ENCODE results near the gene SNHG17. TPM values are rescaled to one million over a fixed set of nuclear protein-coding genes. Genes with fewer than 3 reads are reported as not detected.
A peak's percentile ranks its signal among the peaks of the same experiment; 100 is the strongest.
"Not testable (repeated sequence)": the region's sequence is repeated elsewhere in the genome, so short reads cannot be mapped to it uniquely, and the experiment has no call there.

SNHG17 gene
- total RNA-seq, 4 donors from 2014 or later: 16.4 to 60.9 (median 34.3) TPM

DNA sequence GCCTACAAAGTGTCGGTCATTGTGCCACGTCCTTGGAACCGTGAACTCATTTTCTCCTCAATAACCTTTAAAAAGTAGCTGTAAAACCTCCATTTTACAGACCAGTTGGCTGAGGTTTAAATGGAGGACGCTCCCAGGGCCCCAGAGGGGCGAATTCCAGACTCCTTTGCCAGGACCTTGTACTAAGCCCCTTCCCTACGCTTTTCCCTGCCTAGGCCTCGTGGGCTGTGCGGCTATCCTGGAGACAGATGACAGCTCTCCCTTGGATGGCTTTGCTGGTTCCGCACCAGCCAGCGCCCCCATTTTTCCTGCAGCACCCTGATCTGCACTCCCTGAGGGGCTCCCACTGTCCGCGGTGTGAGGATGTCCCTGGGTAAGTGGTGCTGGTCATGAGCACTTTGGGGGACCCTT lies 12.1 kb upstream of the SNHG17 start:
- H3K4me3 ChIP-seq: peak overlapping the region; percentile 70 to 95 (median 90)
- peak overlapping the region; percentile 68 to 94 (median 86) for H3K27ac ChIP-seq

DNA sequence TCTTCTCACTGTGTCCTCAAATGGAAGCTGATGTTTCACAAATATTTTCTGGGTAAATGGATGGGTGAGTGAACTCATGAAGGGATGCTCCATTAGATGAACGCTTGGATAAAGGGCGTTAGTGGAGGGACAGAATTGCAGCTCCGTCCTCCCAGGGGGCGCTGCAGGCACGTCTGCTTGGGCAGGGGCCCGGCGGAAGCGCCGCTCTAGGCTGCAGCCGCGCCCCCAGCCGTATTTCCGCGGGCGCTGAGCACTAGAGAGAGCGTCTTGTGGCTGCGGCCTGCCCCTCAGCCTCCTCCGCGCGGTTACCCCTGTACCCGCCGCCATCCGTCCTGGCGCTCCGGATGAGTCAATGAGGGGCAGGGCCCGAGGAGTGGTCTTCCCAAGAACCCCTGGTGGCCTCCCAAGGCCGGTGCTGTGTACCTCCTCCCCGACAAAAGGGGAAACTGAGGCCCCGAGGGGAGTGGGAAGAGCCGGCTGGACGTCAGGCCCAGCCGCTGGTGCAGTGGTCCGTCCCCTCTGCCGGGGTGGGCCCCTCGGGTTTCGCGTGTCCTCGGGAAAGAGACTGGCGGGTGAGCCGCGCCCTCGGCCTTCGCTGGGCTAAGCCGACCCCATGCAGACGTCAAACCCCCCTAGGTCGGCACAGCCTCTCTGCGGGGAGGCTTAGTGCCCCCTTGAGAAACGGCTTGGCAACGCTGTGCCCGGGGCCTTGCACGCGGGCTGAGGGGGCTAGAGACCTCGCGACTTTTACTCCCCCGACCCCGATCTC lies 11.5 kb upstream of the SNHG17 start:
- Histone ChIP-seq H3K9me3 (no peaks in the 10 kb centered on the region), H3K27me3 (no peaks in the 10 kb centered on the region), H3K4me1 (peaks cover 0 to 23% (median 7%) of the 10 kb centered on the region in 4 donors), H3K4me3 (peak overlapping the region; percentile 70 to 95 (median 90)), H3K27ac (peak overlapping the region; percentile 68 to 94 (median 86)), H3K36me3 (peaks cover 0 to 37% (median 0%) of the 10 kb centered on the region in 3 donors)
- WGBS, 2 donors: 2% methylated on average over 42 to 56 of the region's 56 CpGs
- peak; percentile 79 to 87 for DNase-seq (ENCODE audit: low spot score in 2 of 2)
- peak; percentile 57 to 66 for TF ChIP-seq POLR2A (IDR thresholded peaks at IDR 0.05)
- peak; percentile 58 to 93 for TF ChIP-seq EP300 (IDR thresholded peaks at IDR 0.05)
- TF ChIP-seq, protein P1, sequence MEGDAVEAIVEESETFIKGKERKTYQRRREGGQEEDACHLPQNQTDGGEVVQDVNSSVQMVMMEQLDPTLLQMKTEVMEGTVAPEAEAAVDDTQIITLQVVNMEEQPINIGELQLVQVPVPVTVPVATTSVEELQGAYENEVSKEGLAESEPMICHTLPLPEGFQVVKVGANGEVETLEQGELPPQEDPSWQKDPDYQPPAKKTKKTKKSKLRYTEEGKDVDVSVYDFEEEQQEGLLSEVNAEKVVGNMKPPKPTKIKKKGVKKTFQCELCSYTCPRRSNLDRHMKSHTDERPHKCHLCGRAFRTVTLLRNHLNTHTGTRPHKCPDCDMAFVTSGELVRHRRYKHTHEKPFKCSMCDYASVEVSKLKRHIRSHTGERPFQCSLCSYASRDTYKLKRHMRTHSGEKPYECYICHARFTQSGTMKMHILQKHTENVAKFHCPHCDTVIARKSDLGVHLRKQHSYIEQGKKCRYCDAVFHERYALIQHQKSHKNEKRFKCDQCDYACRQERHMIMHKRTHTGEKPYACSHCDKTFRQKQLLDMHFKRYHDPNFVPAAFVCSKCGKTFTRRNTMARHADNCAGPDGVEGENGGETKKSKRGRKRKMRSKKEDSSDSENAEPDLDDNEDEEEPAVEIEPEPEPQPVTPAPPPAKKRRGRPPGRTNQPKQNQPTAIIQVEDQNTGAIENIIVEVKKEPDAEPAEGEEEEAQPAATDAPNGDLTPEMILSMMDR (IDR thresholded peaks at IDR 0.05): peak; percentile 91 to 98 (median 94)

More for the DNA sequence above, 12.1 kb upstream of the SNHG17 start:
- TF ChIP-seq POLR2A (IDR thresholded peaks at IDR 0.05): no peak
- TF ChIP-seq, protein P1 (IDR thresholded peaks at IDR 0.05): no peak
- TF ChIP-seq EP300 (IDR thresholded peaks at IDR 0.05): no peak
- Histone ChIP-seq H3K27me3 (no peaks in the 10 kb centered on the region), H3K9me3 (no peaks in the 10 kb centered on the region), H3K4me1 (peaks cover 0 to 23% (median 7%) of the 10 kb centered on the region in 4 donors), H3K36me3 (peaks cover 0 to 42% (median 0%) of the 10 kb centered on the region in 3 donors)
- WGBS, 2 donors: 44 to 45% methylated on average over 12 of the region's 12 CpGs
- DNase-seq (ENCODE audit: low spot score in 2 of 2): no peak

DNA sequence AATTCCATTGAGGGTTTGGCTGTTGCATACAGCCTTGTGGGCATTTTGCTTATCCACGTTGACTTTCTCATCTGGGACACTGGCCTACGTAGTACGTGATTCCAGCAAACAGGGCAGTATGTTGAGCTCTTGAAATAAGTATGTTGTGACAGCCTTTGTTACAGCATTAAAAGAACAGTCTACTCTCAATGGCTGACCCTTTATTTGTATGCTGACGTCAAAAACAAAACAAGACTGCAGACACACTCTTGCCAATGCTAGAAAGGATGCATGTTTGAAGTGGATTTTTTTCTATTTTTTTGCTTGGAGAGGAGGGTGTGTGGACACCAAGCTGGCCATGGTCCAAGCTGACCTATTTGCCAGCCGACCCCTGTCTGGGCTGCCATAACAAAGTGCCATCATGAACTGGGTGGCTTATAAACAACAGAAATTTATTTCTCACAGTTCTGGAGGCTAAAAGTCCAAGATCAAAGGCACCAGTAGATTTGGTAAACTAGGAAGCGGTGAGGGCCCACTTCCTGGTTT lies 10.8 kb upstream of the SNHG17 start:
- peaks cover 0 to 30% (median 0%) of the 10 kb centered on the region in 3 donors for H3K36me3 ChIP-seq
- TF ChIP-seq EP300 (IDR thresholded peaks at IDR 0.05) (no peak), POLR2A (IDR thresholded peaks at IDR 0.05) (no peak)
- TF ChIP-seq, protein P1 (IDR thresholded peaks at IDR 0.05): no peak
- no peaks in the 10 kb centered on the region for H3K9me3 ChIP-seq
- WGBS, 2 donors: 58 to 66% methylated on average over 6 of the region's 6 CpGs
- DNase-seq (ENCODE audit: low spot score in 2 of 2): no peak
- peak overlapping the region in 3 of 4 donors; percentile 85 to 95 (median 95) for H3K4me3 ChIP-seq
- H3K4me1 ChIP-seq: peaks cover 0 to 23% (median 7%) of the 10 kb centered on the region in 4 donors
- H3K27me3 ChIP-seq: no peaks in the 10 kb centered on the region
- peak overlapping the region in 3 of 4 donors; percentile 85 to 94 (median 87) for H3K27ac ChIP-seq

DNA sequence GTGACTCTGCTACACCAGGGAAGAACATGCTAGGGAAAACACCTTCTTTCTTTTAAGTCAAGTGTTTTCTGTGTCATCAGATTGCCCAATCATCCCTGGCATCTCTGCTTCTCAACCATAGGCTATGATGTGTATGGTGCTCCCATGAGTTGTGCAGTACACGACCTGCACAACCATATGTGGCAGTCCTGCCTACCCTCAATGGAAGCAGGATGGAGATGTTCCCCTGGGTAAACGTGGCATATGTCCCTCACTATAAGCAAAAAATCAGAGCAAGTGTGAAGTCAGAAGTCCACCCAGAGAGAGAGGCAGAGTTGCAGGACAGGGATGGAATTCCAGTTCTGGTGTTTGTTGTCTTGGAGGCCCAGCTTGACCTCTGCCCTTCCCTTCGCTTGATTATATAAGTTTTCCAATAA lies 10.3 kb upstream of the SNHG17 start:
- Histone ChIP-seq H3K27ac (no peak overlapping the region), H3K9me3 (no peaks in the 10 kb centered on the region), H3K36me3 (peaks cover 0 to 25% (median 0%) of the 10 kb centered on the region in 3 donors), H3K4me3 (no peak overlapping the region), H3K4me1 (peaks cover 0 to 23% (median 7%) of the 10 kb centered on the region in 4 donors), H3K27me3 (no peaks in the 10 kb centered on the region)
- DNase-seq (ENCODE audit: low spot score in 2 of 2): no peak
- WGBS, 2 donors: 86 to 95% methylated on average over 3 of the region's 3 CpGs
- no peak for TF ChIP-seq EP300 (IDR thresholded peaks at IDR 0.05)
- TF ChIP-seq, protein P1 (IDR thresholded peaks at IDR 0.05): no peak
- no peak for TF ChIP-seq POLR2A (IDR thresholded peaks at IDR 0.05)

DNA sequence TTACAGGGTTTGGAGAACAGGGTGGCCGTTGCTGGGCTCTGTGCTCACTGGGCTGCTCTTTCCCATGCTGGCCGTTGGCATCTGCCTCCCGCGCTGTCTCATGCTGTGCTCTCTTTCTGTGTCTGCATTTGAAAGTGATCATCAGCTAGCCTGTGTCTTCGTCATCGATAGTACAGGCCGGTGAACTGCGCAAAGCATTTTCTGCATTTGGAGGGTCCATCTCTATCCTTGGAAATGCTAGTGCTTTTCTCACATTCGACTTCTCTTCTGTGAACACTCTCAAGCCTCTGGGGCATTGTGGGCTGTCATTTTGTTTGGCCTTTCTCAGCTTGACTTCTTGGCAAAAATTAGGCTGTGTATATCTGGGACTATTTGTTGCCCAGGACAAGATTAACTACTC lies 6.8 kb upstream of the SNHG17 start:
- DNase-seq (ENCODE audit: low spot score in 2 of 2): no peak
- Histone ChIP-seq H3K36me3 (no peaks in the 10 kb centered on the region), H3K4me3 (no peak overlapping the region), H3K9me3 (no peaks in the 10 kb centered on the region), H3K27me3 (no peaks in the 10 kb centered on the region), H3K4me1 (peaks cover 0 to 6% (median 2%) of the 10 kb centered on the region in 4 donors), H3K27ac (no peak overlapping the region)
- TF ChIP-seq EP300 (IDR thresholded peaks at IDR 0.05) (no peak), POLR2A (IDR thresholded peaks at IDR 0.05) (no peak)
- TF ChIP-seq, protein P1 (IDR thresholded peaks at IDR 0.05): no peak
- WGBS, 2 donors: 44 to 66% methylated on average over 9 of the region's 9 CpGs

DNA sequence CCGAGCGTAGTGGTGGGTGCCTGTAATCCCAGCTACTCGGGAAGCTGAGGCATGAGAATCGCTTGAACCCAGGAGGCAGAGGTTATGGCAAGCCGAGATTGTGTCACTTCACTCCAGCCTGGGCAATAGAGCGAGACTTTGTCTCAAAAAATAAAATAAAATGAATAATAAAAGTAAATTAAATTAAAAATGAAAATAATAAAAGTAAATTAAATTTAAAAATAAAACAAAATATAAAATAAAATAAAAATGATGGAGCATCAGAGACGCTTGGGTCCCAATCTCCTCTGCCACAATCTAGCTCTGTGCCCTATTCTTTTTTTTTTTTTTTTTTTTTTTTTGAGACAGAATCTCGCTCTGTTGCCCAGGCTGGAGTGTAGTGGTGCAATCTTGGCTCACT lies 6.0 kb upstream of the SNHG17 start:
- not testable (repeated sequence) for H3K27me3 ChIP-seq; H3K9me3 ChIP-seq; DNase-seq (ENCODE audit: low spot score in 2 of 2); H3K4me3 ChIP-seq; H3K36me3 ChIP-seq; H3K27ac ChIP-seq; H3K4me1 ChIP-seq
- 93 to 96% methylated on average over 8 of the region's 8 CpGs for WGBS, 2 donors
